H1 (cell line): Measurements from ENCODE around the gene KCNA1. TPM values are rescaled to one million over a fixed set of nuclear protein-coding genes. Genes with fewer than 3 reads are reported as not detected.

ENCODE experiments used
- BACH1 ChIP-seq: IDR thresholded peaks from 2 replicates; pipeline ENCODE4 v1.6.1; 2012; ENCODE audit warnings: low read length, improper control_type of control experiment
- EP300 ChIP-seq, 2 experiments: IDR thresholded peaks; 1 replicate in 1 of 2; 2 replicates in 1 of 2; pipeline ENCODE4 v1.6.1; 2011 to 2012; ENCODE audit warnings: low read depth in 2 of 2, low read length in 2 of 2, mild to moderate bottlenecking in 2 of 2, borderline replicate concordance in 1 of 2, inconsistent platforms in 1 of 2, moderate library complexity in 1 of 2
- JUND ChIP-seq: IDR thresholded peaks from 2 replicates; pipeline ENCODE4 v1.6.1; 2011; ENCODE audit warnings: mild to moderate bottlenecking, improper control_type of control experiment, low read length
- KDM4A ChIP-seq: IDR thresholded peaks from one replicate; pipeline ENCODE4 v1.7.1; 2012; ENCODE audit warnings: low read depth, mild to moderate bottlenecking, moderate library complexity, low read length, inconsistent platforms; ENCODE audit not compliant: severe bottlenecking
- RNF2 ChIP-seq: fragments of 200-900, 300-1000 bp; sonication (generic); IDR thresholded peaks from 2 replicates; pipeline ENCODE4 v1.7.1; 2016; ENCODE audit warnings: borderline replicate concordance, low read depth, mild to moderate bottlenecking, antibody characterized with exemption, low read length; ENCODE audit not compliant: poor library complexity, severe bottlenecking; ENCODE audit errors: missing control alignments
- SP2 ChIP-seq: IDR thresholded peaks from 2 replicates; pipeline ENCODE4 v1.6.1; 2012; ENCODE audit warnings: mild to moderate bottlenecking, low read length, inconsistent platforms
- TAF1 ChIP-seq: IDR thresholded peaks from 2 replicates; pipeline ENCODE4 v1.6.1; 2011; ENCODE audit warnings: mild to moderate bottlenecking, low read depth, low read length
- polyA plus RNA-seq, 7 experiments: library from polyadenylated mRNA; depleted of rRNA in 3 of 7; stranded (reverse) in 5 of 7; unstranded in 2 of 7; fragments of >200 nt in 5 of 7; fragments of 200-250 nt in 2 of 7; gene quantifications; 1 replicate in 5 of 7; 2 replicates in 1 of 7; 4 replicates in 1 of 7; pipeline versions ENCODE4 v1.2.1 to v1.2.3, GENCODE V29; 2011 to 2013; ENCODE audit warnings: missing spikeins in 2 of 7, mixed read lengths in 2 of 7
- total RNA-seq: library from RNA; stranded (reverse); fragmentation: NEBNext Ultra II Directional; extraction: Animal tissue kit (Norgen Biotek cat#: 25700); gene quantifications from 2 replicates; pipeline ENCODE4 v1.2.1, GENCODE V29; 2021
- TF ChIP-seq, protein P1 (sequence below): fragments of 300-600 bp; sonication (generic); IDR thresholded peaks from 2 replicates; pipeline ENCODE4 v1.7.1; 2012; ENCODE audit warnings: low read length, moderate library complexity, mild to moderate bottlenecking, inconsistent platforms; ENCODE audit not compliant: insufficient replicate concordance
- TF ChIP-seq, protein P2 (sequence below): IDR thresholded peaks from 2 replicates; pipeline ENCODE4 v1.6.1; 2011; ENCODE audit warnings: low read depth, mild to moderate bottlenecking, low read length; ENCODE audit not compliant: insufficient read depth

Gene KCNA1
- total and polyA plus RNA-seq, 2 of the 8 experiments (the other 6 are each of a cell fraction or from before 2014, with no cell fraction given): 0.23 to 0.30 TPM

DNA sequence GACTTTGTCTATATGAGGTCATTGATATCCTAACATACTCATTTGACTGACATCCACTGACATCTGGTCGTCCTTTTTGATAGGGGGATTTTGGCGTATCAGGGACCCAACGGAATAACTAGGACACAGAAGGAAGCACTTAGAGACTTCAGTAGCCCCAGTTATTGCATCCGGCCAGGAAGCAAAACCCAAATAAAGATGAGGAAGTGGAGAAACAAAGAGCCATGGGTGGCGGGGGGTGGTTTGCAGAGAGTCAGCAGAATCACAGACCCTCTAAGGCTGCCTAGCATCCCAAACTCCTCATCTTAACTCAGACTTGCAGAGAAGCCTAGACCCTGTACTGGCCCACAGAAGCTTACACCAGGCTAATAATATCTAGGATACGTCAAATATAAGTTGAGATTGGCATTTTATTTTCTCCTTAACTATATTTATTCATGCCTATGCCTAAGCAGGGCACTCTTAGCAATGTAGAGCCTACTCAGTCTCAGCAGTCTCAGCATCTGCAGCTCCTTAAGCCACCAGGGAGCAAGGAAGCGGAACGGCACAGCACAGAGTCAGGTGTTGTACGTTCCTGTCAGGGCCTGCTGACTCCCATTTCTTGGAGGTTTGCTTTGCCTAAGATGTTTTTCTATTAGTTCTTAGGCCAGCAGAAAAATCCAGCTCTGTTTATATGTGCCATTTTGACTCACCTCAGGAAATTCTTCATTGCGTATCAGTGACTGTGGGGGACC lies 45.1 kb downstream of the KCNA1 start (continued):
- TF ChIP-seq, protein P1, sequence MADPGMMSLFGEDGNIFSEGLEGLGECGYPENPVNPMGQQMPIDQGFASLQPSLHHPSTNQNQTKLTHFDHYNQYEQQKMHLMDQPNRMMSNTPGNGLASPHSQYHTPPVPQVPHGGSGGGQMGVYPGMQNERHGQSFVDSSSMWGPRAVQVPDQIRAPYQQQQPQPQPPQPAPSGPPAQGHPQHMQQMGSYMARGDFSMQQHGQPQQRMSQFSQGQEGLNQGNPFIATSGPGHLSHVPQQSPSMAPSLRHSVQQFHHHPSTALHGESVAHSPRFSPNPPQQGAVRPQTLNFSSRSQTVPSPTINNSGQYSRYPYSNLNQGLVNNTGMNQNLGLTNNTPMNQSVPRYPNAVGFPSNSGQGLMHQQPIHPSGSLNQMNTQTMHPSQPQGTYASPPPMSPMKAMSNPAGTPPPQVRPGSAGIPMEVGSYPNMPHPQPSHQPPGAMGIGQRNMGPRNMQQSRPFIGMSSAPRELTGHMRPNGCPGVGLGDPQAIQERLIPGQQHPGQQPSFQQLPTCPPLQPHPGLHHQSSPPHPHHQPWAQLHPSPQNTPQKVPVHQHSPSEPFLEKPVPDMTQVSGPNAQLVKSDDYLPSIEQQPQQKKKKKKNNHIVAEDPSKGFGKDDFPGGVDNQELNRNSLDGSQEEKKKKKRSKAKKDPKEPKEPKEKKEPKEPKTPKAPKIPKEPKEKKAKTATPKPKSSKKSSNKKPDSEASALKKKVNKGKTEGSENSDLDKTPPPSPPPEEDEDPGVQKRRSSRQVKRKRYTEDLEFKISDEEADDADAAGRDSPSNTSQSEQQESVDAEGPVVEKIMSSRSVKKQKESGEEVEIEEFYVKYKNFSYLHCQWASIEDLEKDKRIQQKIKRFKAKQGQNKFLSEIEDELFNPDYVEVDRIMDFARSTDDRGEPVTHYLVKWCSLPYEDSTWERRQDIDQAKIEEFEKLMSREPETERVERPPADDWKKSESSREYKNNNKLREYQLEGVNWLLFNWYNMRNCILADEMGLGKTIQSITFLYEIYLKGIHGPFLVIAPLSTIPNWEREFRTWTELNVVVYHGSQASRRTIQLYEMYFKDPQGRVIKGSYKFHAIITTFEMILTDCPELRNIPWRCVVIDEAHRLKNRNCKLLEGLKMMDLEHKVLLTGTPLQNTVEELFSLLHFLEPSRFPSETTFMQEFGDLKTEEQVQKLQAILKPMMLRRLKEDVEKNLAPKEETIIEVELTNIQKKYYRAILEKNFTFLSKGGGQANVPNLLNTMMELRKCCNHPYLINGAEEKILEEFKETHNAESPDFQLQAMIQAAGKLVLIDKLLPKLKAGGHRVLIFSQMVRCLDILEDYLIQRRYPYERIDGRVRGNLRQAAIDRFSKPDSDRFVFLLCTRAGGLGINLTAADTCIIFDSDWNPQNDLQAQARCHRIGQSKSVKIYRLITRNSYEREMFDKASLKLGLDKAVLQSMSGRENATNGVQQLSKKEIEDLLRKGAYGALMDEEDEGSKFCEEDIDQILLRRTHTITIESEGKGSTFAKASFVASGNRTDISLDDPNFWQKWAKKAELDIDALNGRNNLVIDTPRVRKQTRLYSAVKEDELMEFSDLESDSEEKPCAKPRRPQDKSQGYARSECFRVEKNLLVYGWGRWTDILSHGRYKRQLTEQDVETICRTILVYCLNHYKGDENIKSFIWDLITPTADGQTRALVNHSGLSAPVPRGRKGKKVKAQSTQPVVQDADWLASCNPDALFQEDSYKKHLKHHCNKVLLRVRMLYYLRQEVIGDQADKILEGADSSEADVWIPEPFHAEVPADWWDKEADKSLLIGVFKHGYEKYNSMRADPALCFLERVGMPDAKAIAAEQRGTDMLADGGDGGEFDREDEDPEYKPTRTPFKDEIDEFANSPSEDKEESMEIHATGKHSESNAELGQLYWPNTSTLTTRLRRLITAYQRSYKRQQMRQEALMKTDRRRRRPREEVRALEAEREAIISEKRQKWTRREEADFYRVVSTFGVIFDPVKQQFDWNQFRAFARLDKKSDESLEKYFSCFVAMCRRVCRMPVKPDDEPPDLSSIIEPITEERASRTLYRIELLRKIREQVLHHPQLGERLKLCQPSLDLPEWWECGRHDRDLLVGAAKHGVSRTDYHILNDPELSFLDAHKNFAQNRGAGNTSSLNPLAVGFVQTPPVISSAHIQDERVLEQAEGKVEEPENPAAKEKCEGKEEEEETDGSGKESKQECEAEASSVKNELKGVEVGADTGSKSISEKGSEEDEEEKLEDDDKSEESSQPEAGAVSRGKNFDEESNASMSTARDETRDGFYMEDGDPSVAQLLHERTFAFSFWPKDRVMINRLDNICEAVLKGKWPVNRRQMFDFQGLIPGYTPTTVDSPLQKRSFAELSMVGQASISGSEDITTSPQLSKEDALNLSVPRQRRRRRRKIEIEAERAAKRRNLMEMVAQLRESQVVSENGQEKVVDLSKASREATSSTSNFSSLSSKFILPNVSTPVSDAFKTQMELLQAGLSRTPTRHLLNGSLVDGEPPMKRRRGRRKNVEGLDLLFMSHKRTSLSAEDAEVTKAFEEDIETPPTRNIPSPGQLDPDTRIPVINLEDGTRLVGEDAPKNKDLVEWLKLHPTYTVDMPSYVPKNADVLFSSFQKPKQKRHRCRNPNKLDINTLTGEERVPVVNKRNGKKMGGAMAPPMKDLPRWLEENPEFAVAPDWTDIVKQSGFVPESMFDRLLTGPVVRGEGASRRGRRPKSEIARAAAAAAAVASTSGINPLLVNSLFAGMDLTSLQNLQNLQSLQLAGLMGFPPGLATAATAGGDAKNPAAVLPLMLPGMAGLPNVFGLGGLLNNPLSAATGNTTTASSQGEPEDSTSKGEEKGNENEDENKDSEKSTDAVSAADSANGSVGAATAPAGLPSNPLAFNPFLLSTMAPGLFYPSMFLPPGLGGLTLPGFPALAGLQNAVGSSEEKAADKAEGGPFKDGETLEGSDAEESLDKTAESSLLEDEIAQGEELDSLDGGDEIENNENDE: no peak
- TF ChIP-seq BACH1 (no peak), TAF1 (no peak), JUND (no peak), EP300 (IDR thresholded peaks at IDR 0.05; ENCODE audit: borderline replicate concordance in 1 of 2, low read depth in 2 of 2, low read length in 2 of 2) (no peak), SP2 (no peak), RNF2 (no peak), KDM4A (no peak)
- TF ChIP-seq, protein P2, sequence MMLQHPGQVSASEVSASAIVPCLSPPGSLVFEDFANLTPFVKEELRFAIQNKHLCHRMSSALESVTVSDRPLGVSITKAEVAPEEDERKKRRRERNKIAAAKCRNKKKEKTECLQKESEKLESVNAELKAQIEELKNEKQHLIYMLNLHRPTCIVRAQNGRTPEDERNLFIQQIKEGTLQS: no peak
